ENCODE results near the gene B3GALT2. TPM values are rescaled to one million over a fixed set of nuclear protein-coding genes. Genes with fewer than 3 reads are reported as not detected.

B3GALT2 gene
- total and polyA plus RNA-seq, 2 of the 8 experiments (the other 6 are each of a cell fraction or from before 2014, with no cell fraction given): not detected

- no peak overlapping the region for H2AK5ac ChIP-seq (ENCODE audit: low read depth, low read length)
- H4K5ac ChIP-seq (ENCODE audit: insufficient read length, low read depth, low read length): no peak overlapping the region
- H3K14ac ChIP-seq (ENCODE audit: insufficient read length): no peak overlapping the region
- no peak overlapping the region for H2BK20ac ChIP-seq (ENCODE audit: low read length)
- H2BK12ac ChIP-seq (ENCODE audit: low read depth, low read length): no peak overlapping the region
- 83% methylated on average over 4 of the region's 4 CpGs; no CpG with 5 or more reads in 1 of the 2 experiments for WGBS, 2 experiments (ENCODE audit: extremely low coverage in 1 of 2, insufficient coverage in 1 of 2, insufficient read length in 1 of 2, insufficient replicate concordance in 2 of 2, low coverage in 1 of 2, low lambda C conversion rate in 2 of 2, missing lambda C conversion rate in 1 of 2)
- no peak overlapping the region for H2AFZ ChIP-seq (ENCODE audit: low read length)
- CTCF ChIA-PET (ENCODE audit: partially characterized antibody): interaction anchor here (1.4 kb wide), 1 partner anchor 15 kb away, joined by 3 read pairs; no protein-coding TSS in a partner anchor
- no peak overlapping the region for H3K4me3 ChIP-seq (ENCODE audit: extremely low read depth in 1 of 4, insufficient read depth in 2 of 4, low read depth in 3 of 4, low read length in 4 of 4)
- peaks cover 0 to 37% of the 10 kb centered on the region in 2 experiments; a peak in 2 of 4 replicates for H3K79me2 ChIP-seq (ENCODE audit: control insufficient read depth in 1 of 2, insufficient read depth in 2 of 2, low read length in 2 of 2)
- H3K27ac ChIP-seq (ENCODE audit: low read depth, low read length): no peak overlapping the region
- peaks cover 0 to 6% (median 0%) of the 10 kb centered on the region in 4 experiments; a peak in 2 of 8 replicates for H3K36me3 ChIP-seq (ENCODE audit: control insufficient read depth in 2 of 4, insufficient read depth in 4 of 4, low read length in 3 of 4)
- no peak overlapping the region for H3K4me2 ChIP-seq (ENCODE audit: insufficient read depth in 1 of 2, low read depth in 2 of 2, low read length in 2 of 2)
- H2BK15ac ChIP-seq (ENCODE audit: low read length): no peak overlapping the region
- no peak overlapping the region for H2BK120ac ChIP-seq (replicated peaks; ENCODE audit: low read depth, low read length)
- no peaks in the 10 kb centered on the region for H3K9me3 ChIP-seq (ENCODE audit: insufficient read depth in 2 of 2, low read depth in 1 of 2, low read length in 1 of 2)
- POLR2A ChIA-PET (ENCODE audit: partially characterized antibody): no interaction called here
- H3K4me1 ChIP-seq (replicated peaks in 1 of 4; ENCODE audit: control insufficient read depth in 3 of 4, insufficient read depth in 4 of 4, low read length in 3 of 4): no peaks in the 10 kb centered on the region
- H3K9ac ChIP-seq (replicated peaks in 1 of 4; ENCODE audit: extremely low read depth in 1 of 4, low read depth in 3 of 4, low read length in 3 of 4): no peak overlapping the region
- H3K23ac ChIP-seq (ENCODE audit: insufficient read length): no peak overlapping the region
- H3K18ac ChIP-seq (ENCODE audit: extremely low read depth, low read length): no peak overlapping the region
- no peak overlapping the region for H2BK5ac ChIP-seq (ENCODE audit: low read depth, low read length)
- FAIRE-seq: no peak
- no peaks in the 10 kb centered on the region for H3K79me1 ChIP-seq (ENCODE audit: low read depth, low read length)
- no peak for TF ChIP-seq SUZ12 (IDR thresholded peaks at IDR 0.05; ENCODE audit: low read length)
- TF ChIP-seq TAF7 (optimal IDR thresholded peaks at IDR 0.05; ENCODE audit: borderline replicate concordance, low read depth, low read length): no peak
- H3K4ac ChIP-seq (replicated peaks; ENCODE audit: insufficient read length, low read depth, low read length): no peak overlapping the region
- H4K20me1 ChIP-seq (replicated peaks in 1 of 2; ENCODE audit: control insufficient read depth in 1 of 2, insufficient read depth in 2 of 2, low read length in 2 of 2): peaks cover 1 to 2% of the 10 kb centered on the region in 2 experiments
- DNase-seq (ENCODE audit: low read depth in 1 of 2, low spot score in 2 of 2): no peak
- no peak overlapping the region for H3K56ac ChIP-seq (replicated peaks; ENCODE audit: insufficient read length, low read depth, low read length)
- H4K8ac ChIP-seq (ENCODE audit: extremely low read depth, insufficient read depth, low read length): no peak overlapping the region; the same call in 1 of the 2 replicates
- H3K27me3 ChIP-seq (replicated peaks in 1 of 4; ENCODE audit: control insufficient read depth in 3 of 4, extremely low read depth in 1 of 4, insufficient read depth in 3 of 4, low read length in 3 of 4): no peaks in the 10 kb centered on the region
- no peak overlapping the region for H4K91ac ChIP-seq (replicated peaks; ENCODE audit: insufficient read length, low read length)
- no peaks in the 10 kb centered on the region for H3K23me2 ChIP-seq (ENCODE audit: low read depth, low read length)
These were observed 13.5 kb upstream of the B3GALT2 start for GRCh38 chr1:193199940-193200339.
